HepG2 (cell line): Measurements from ENCODE around the gene FBXW2. TPM values are rescaled to one million over a fixed set of nuclear protein-coding genes. Genes with fewer than 3 reads are reported as not detected.

Experiments
- CHD4 ChIP-seq: fragments of 200-600 bp; sonication (generic); IDR thresholded peaks from 2 replicates; pipeline ENCODE4 v1.7.0; 2017; ENCODE audit warnings: mild to moderate bottlenecking, low read length, borderline replicate concordance
- KMT2B ChIP-seq: IDR thresholded peaks from 2 replicates; pipeline ENCODE4 v1.6.1; 2016; ENCODE audit warnings: missing genetic modification reagents, missing compliant biosample characterization
- NCOA2 ChIP-seq: sonication (generic); formaldehyde crosslinking; IDR thresholded peaks from 2 replicates; pipeline ENCODE4 v1.8.0; 2022; ENCODE audit warnings: inconsistent platforms
- NR2F1 ChIP-seq, 2 experiments: fragments of 450-650 bp in 1 of 2; formaldehyde crosslinking in 1 of 2; IDR thresholded peaks; 2 replicates each; pipeline versions ENCODE4 v1.5.0 to v1.6.1; 2016 to 2020; ENCODE audit warnings: mild to moderate bottlenecking in 1 of 2, missing compliant biosample characterization in 1 of 2, missing genetic modification reagents in 1 of 2, moderate library complexity in 1 of 2
- SKIL ChIP-seq: sonication (generic); formaldehyde crosslinking; IDR thresholded peaks from 2 replicates; pipeline ENCODE4 v1.8.0; 2022; ENCODE audit warnings: missing genetic modification reagents, mild to moderate bottlenecking, moderate library complexity, borderline replicate concordance
- TRIM22 ChIP-seq: fragments of 450-650 bp; IDR thresholded peaks from 2 replicates; pipeline ENCODE4 v1.6.1; 2017
- USF2 ChIP-seq, 2 experiments: sonication (generic) in 1 of 2; formaldehyde crosslinking in 1 of 2; IDR thresholded peaks; 2 replicates each; pipeline versions ENCODE4 v1.5.1 to v1.6.1; 2011 to 2020; ENCODE audit warnings: borderline replicate concordance in 1 of 2, low read depth in 1 of 2, low read length in 1 of 2, mild to moderate bottlenecking in 1 of 2, missing genetic modification reagents in 1 of 2, moderate library complexity in 1 of 2
- ZNF232 ChIP-seq: sonication (generic); formaldehyde crosslinking; IDR thresholded peaks from 2 replicates; pipeline ENCODE4 v1.4.0; 2020; ENCODE audit warnings: missing genetic modification reagents, borderline replicate concordance
- ZNF501 ChIP-seq: sonication (generic); formaldehyde crosslinking; IDR thresholded peaks from 2 replicates; pipeline ENCODE4 v1.5.1; 2020; ENCODE audit warnings: mild to moderate bottlenecking, moderate library complexity, missing genetic modification reagents
- polyA plus RNA-seq, 8 experiments: library from polyadenylated mRNA; depleted of rRNA in 3 of 8; stranded (reverse) in 7 of 8; unstranded in 1 of 8; fragments of >200 nt; fragmentation: Illumina TruSeq in 4 of 8; extraction: Trizol in 4 of 8; gene quantifications; 2 replicates each; pipeline versions ENCODE4 v1.2.1 to v1.2.3, GENCODE V29; 2011 to 2016; ENCODE audit warnings: low read depth in 4 of 8, missing spikeins in 1 of 8, mixed read lengths in 1 of 8; ENCODE audit not compliant: insufficient read depth in 1 of 8
- total RNA-seq, 5 experiments: library from RNA; depleted of rRNA; stranded (reverse); fragments of >200 nt; fragmentation: Illumina TruSeq; extraction: Trizol; gene quantifications; 2 replicates each; pipeline ENCODE4 v1.2.3, GENCODE V29; 2016; ENCODE audit warnings: low read depth in 1 of 5
- TF ChIP-seq, protein P1 (sequence below): IDR thresholded peaks from 2 replicates; pipeline ENCODE4 v1.6.1; 2012; ENCODE audit warnings: low read depth, low read length, improper control_type of control experiment

FBXW2 gene
- total and polyA plus RNA-seq, 2 of the 13 experiments (the other 11 are each of a cell fraction or from before 2014, with no cell fraction given): 35.4 to 43.1 TPM

- 0 out of 4 replicates have a peak, but pooled peaks of 1 of the 2 experiments have one; percentile 8 for TF ChIP-seq NR2F1 (CRISPR knock-in tag; IDR thresholded peaks at IDR 0.05)
- TF ChIP-seq, protein P1, sequence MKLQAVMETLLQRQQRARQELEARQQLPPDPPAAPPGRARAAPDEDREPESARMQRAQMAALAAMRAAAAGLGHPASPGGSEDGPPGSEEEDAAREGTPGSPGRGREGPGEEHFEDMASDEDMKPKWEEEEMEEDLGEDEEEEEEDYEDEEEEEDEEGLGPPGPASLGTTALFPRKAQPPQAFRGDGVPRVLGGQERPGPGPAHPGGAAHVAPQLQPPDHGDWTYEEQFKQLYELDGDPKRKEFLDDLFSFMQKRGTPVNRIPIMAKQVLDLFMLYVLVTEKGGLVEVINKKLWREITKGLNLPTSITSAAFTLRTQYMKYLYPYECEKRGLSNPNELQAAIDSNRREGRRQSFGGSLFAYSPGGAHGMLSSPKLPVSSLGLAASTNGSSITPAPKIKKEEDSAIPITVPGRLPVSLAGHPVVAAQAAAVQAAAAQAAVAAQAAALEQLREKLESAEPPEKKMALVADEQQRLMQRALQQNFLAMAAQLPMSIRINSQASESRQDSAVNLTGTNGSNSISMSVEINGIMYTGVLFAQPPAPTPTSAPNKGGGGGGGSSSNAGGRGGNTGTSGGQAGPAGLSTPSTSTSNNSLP: peak; percentile 74
- TF ChIP-seq ZNF501 (CRISPR knock-in tag): no peak
- TF ChIP-seq TRIM22: no peak
- no peak for TF ChIP-seq ZNF232 (CRISPR knock-in tag)
- TF ChIP-seq CHD4: no peak
- no peak for TF ChIP-seq USF2 (IDR thresholded peaks at IDR 0.05; ENCODE audit: low read depth, low read length)
- TF ChIP-seq USF2 (CRISPR knock-in tag; IDR thresholded peaks at IDR 0.05; ENCODE audit: borderline replicate concordance): no peak
- no peak for TF ChIP-seq KMT2B
- peak; percentile 89 for TF ChIP-seq NCOA2 (CRISPR knock-in tag)
- TF ChIP-seq SKIL (CRISPR knock-in tag): no peak
Observed at GRCh38 chr9:120735415-120736126, 57.6 kb downstream of the FBXW2 start (continued).
